ENCODE data around the gene KDELR1. TPM values are rescaled to one million over a fixed set of nuclear protein-coding genes. Genes with fewer than 3 reads are reported as not detected.

Gene KDELR1
- total and polyA plus RNA-seq, 9 of the 15 experiments (the other 6 are each of a cell fraction or from before 2014, with no cell fraction given), result 6.1 to 165 (median 58.5) TPM

DNA sequence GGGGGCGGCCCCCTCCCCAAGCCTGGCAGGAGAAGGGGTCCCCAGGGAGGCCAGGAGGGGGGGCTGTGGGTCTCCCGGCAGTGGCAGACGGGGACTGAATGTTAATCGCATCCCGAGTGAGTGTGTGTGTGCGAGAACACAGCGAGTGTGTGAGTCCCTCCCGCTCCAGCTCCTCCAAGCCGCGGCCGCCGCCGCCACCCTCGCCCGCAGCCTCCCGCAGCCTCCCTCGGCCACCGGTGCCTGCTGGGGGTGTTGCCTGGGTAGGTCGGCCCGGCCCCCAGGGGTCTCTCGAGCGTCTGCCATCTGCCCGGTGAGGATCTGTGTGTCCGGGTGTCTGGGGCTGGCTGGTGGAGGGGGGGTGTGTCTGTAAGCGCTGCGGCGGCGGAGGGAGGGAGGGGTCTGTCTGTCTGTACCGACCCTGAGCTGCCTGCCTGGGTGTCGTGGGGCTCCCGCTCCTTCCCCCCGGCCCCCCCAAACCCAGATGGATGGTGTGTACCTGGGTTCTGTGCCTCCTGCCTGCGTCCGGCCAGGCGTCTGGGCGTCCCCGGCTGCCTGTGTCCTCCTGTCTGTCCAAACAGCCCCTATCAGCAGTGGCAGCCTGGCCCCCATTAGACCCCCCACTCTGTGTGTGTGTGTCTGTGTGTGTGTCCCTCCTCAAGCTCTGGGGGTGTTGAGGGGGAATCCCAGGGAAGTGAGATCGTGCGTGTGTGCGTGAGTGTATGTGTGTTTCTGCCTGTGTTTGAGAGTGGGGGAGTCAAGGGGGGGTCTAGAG is 2.4 kb upstream of the KDELR1 start, which contains the start of gene GRIN2D (continued):
- TF ChIP-seq, protein P1, sequence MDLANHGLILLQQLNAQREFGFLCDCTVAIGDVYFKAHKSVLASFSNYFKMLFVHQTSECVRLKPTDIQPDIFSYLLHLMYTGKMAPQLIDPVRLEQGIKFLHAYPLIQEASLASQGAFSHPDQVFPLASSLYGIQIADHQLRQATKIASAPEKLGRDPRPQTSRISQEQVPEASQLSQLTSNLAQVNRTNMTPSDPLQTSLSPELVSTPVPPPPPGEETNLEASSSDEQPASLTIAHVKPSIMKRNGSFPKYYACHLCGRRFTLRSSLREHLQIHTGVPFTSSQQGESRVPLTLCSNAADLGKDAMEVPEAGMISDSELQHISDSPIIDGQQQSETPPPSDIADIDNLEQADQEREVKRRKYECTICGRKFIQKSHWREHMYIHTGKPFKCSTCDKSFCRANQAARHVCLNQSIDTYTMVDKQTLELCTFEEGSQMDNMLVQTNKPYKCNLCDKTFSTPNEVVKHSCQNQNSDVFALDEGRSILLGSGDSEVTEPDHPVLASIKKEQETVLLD (IDR thresholded peaks at IDR 0.05), result peak; percentile 39; the same call in 1 of the 2 replicates
- TF ChIP-seq ELF4 (CRISPR knock-in tag; IDR thresholded peaks at IDR 0.05), result 0 out of 2 replicates have a peak, but pooled peaks have one; percentile 40
- TF ChIP-seq, protein P2, sequence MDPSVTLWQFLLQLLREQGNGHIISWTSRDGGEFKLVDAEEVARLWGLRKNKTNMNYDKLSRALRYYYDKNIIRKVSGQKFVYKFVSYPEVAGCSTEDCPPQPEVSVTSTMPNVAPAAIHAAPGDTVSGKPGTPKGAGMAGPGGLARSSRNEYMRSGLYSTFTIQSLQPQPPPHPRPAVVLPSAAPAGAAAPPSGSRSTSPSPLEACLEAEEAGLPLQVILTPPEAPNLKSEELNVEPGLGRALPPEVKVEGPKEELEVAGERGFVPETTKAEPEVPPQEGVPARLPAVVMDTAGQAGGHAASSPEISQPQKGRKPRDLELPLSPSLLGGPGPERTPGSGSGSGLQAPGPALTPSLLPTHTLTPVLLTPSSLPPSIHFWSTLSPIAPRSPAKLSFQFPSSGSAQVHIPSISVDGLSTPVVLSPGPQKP (CRISPR knock-in tag; IDR thresholded peaks at IDR 0.05), result no peak

DNA sequence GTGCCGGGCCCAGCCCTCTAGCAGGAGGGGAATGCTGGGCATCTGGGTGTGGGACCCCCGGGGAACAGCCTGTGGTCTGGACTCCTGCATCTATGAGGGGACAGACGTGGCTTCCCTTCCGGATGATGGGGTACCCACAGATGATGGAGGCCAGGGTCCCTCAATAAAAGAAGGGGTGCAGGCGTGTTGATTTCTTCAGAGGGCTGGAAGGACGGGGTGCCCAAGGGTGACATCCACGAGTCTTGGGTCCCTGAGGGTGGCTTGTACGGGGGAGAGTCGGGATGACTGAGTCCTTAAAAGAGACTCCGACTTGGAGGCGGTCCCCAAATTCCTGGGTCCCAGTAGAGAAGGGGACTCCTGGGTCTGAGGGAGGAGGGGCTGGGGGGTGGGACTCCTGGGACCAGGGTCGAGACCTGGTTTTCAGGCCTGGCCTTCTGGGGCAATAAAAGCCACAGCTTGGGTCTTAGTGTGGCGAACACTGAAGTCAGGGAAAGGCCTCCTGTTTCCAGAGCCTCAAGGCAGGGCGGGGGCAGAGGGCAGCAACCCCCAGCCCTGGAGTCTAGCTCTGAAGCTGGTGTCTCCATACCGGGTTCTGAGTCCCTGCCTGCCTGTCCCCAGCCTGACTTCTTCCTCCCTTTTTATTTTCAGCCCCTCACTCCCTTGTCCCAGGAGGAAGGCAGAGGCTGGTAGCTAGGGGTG is 1.7 kb upstream of the KDELR1 start:
- H3K9ac ChIP-seq (ENCODE audit: insufficient read depth in 1 of 2, low read depth in 2 of 2, low read length in 2 of 2), result peak overlapping the region; percentile 51 to 91; a peak in 2 of 4 replicates
- no TSS peak for BruUV-seq (replicated peaks)
- DNase-seq (ENCODE audit: extremely low read depth in 1 of 4, low spot score in 3 of 4) (no peak), ATAC-seq (no peak), FAIRE-seq (no peak)
- H3K9me1 ChIP-seq (ENCODE audit: control insufficient read depth, insufficient read depth, low read length), result no peaks in the 10 kb centered on the region
- CTCF ChIA-PET (ENCODE audit: low intra/inter-chr PET ratio), result no interaction called here
- no peak overlapping the region for H3K4me3 ChIP-seq
- 71% methylated on average over 13 of the region's 15 CpGs for WGBS (ENCODE audit: insufficient coverage, low coverage, missing lambda C conversion rate)
- peaks cover 15% of the 10 kb centered on the region for H3K36me3 ChIP-seq (ENCODE audit: control insufficient read depth, insufficient read depth, low read length)
- H3K4me1 ChIP-seq (replicated peaks in 1 of 2; ENCODE audit: control insufficient read depth in 2 of 2, insufficient read depth in 2 of 2, low read length in 2 of 2), result peaks cover 29 to 79% of the 10 kb centered on the region in 2 experiments
- peak overlapping the region; percentile 78 for H2AFZ ChIP-seq (ENCODE audit: low read depth, low read length)
- H3K79me2 ChIP-seq (ENCODE audit: control insufficient read depth, insufficient read depth, low read length), result peaks cover 32% of the 10 kb centered on the region
- H3K9me3 ChIP-seq (replicated peaks; ENCODE audit: control insufficient read depth, insufficient read depth, low read depth, low read length), result no peaks in the 10 kb centered on the region
- no peaks in the 10 kb centered on the region for H3K27me3 ChIP-seq (ENCODE audit: control insufficient read depth in 2 of 2, insufficient read depth in 2 of 2, low read length in 2 of 2)
- H3K4me2 ChIP-seq (ENCODE audit: insufficient read depth, low read length), result peak overlapping the region; percentile 63
- intact Hi-C loops (cut with micrococcal nuclease) (loop anchor here (10.0 kb wide), 2 partner anchors 68 to 102 kb away; partner anchors contain the start of gene EMP3), in situ Hi-C loops (cut with MboI) (no loop called here)
- peak overlapping the region; percentile 36; the same call in 1 of the 3 replicates for H3K27ac ChIP-seq (ENCODE audit: extremely low read depth, low read depth, low read length)
- POLR2A ChIA-PET, result interaction anchor here (0.5 to 0.7 kb wide), 4 partner anchors 8 to 275 kb away, joined by 3 to 4 read pairs (median 3); no protein-coding TSS in a partner anchor
- no peaks in the 10 kb centered on the region for H4K20me1 ChIP-seq (replicated peaks; ENCODE audit: control insufficient read depth, insufficient read depth, low read length)
- peak; percentile 18; the same call in 1 of the 2 replicates for TF ChIP-seq ZBTB17 (CRISPR knock-in tag; IDR thresholded peaks at IDR 0.05)
- TF ChIP-seq ZNF668 (CRISPR knock-in tag; IDR thresholded peaks at IDR 0.05), result no peak
- no peak for TF ChIP-seq IFI16 (CRISPR knock-in tag; IDR thresholded peaks at IDR 0.05)
- no peak for TF ChIP-seq ZNF766 (CRISPR knock-in tag; conservative IDR thresholded peaks at IDR 0.05)
- TF ChIP-seq STAG1 (CRISPR knock-in tag; IDR thresholded peaks at IDR 0.05; ENCODE audit: borderline replicate concordance), result no peak
- no peak for TF ChIP-seq TARDBP (IDR thresholded peaks at IDR 0.05)
- TF ChIP-seq, protein P3, sequence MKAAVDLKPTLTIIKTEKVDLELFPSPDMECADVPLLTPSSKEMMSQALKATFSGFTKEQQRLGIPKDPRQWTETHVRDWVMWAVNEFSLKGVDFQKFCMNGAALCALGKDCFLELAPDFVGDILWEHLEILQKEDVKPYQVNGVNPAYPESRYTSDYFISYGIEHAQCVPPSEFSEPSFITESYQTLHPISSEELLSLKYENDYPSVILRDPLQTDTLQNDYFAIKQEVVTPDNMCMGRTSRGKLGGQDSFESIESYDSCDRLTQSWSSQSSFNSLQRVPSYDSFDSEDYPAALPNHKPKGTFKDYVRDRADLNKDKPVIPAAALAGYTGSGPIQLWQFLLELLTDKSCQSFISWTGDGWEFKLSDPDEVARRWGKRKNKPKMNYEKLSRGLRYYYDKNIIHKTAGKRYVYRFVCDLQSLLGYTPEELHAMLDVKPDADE (conservative IDR thresholded peaks at IDR 0.05; ENCODE audit: control insufficient read depth, low read depth, low read length), result 0 out of 2 replicates have a peak, but pooled peaks have one; percentile 15
- TF ChIP-seq MAZ (CRISPR knock-in tag; conservative IDR thresholded peaks at IDR 0.05 in 1 of 2, IDR thresholded peaks at IDR 0.05 in 1 of 2), result no peak
- TF ChIP-seq COPS2 (conservative IDR thresholded peaks at IDR 0.05), result no peak
- no peak for TF ChIP-seq RFX1 (IDR thresholded peaks at IDR 0.05)
- TF ChIP-seq RBBP5 (IDR thresholded peaks at IDR 0.05; ENCODE audit: borderline replicate concordance, insufficient read depth, low read length, poor library complexity, severe bottlenecking), result peak; percentile 11
- TF ChIP-seq FOS (IDR thresholded peaks at IDR 0.05; ENCODE audit: extremely low read depth, insufficient read length), result no peak

All from K562 (cell line).